Neuronal stem cell (in vitro differentiated cells): ENCODE data around the gene KLRK1.
"Not testable (repeated sequence)": the region's sequence is repeated elsewhere in the genome, so short reads cannot be mapped to it uniquely, and the experiment has no call there.

Experiments used
- DNase-seq: peaks from one replicate; pipeline ENCODE4 v3.0.0-alpha.2; 2013; ENCODE audit warnings: low spot score
- H2AFZ ChIP-seq: one replicate; pipeline ENCODE4 v1.6.1; 2013; ENCODE audit warnings: mild to moderate bottlenecking, low read length, inconsistent platforms
- H2AK5ac ChIP-seq: 2 replicates; pipeline ENCODE4 v1.6.1; 2013; ENCODE audit warnings: low read depth, mild to moderate bottlenecking, inconsistent platforms, low read length, moderate library complexity, mixed read lengths
- H2BK120ac ChIP-seq: 2 replicates; pipeline ENCODE4 v1.6.1; 2013; ENCODE audit warnings: low read depth, mild to moderate bottlenecking, inconsistent platforms, low read length, moderate library complexity, mixed read lengths
- H2BK12ac ChIP-seq: one replicate; pipeline ENCODE4 v1.6.1; 2013; ENCODE audit warnings: low read length, inconsistent platforms
- H2BK15ac ChIP-seq: 2 replicates; pipeline ENCODE4 v1.6.1; 2013; ENCODE audit warnings: mild to moderate bottlenecking, low read length, inconsistent platforms, mixed read lengths
- H2BK5ac ChIP-seq: one replicate; pipeline ENCODE4 v1.6.1; 2013; ENCODE audit warnings: inconsistent platforms, mild to moderate bottlenecking, low read length, moderate library complexity
- H3K14ac ChIP-seq: one replicate; pipeline ENCODE4 v1.6.1; 2013; ENCODE audit warnings: low read length, inconsistent platforms
- H3K18ac ChIP-seq: 2 replicates; pipeline ENCODE4 v1.6.1; 2013; ENCODE audit warnings: low read length, inconsistent platforms
- H3K23ac ChIP-seq: 2 replicates; pipeline ENCODE4 v1.6.1; 2013; ENCODE audit warnings: low read depth, mild to moderate bottlenecking, mixed read lengths, low read length, inconsistent platforms; ENCODE audit not compliant: poor library complexity
- H3K27ac ChIP-seq: replicated peaks from 3 replicates; pipeline ENCODE4 v1.5.1; 2013; ENCODE audit warnings: low read length, inconsistent platforms
- H3K27me3 ChIP-seq, 3 experiments: 2 replicates each; pipeline ENCODE4 v1.6.1; 2013; ENCODE audit warnings: low read length in 3 of 3, mild to moderate bottlenecking in 2 of 3, inconsistent platforms in 1 of 3, low read depth in 1 of 3, mixed read lengths in 1 of 3, moderate library complexity in 1 of 3; ENCODE audit not compliant: control insufficient read depth in 3 of 3, insufficient read depth in 3 of 3
- H3K36me3 ChIP-seq, 2 donors: replicated peaks in 1 of 2; 2 replicates each; pipeline ENCODE4 v1.6.1; 2013; ENCODE audit warnings: low read length in 2 of 2; ENCODE audit not compliant: control insufficient read depth in 2 of 2, insufficient read depth in 2 of 2
- H3K4ac ChIP-seq: 2 replicates; pipeline ENCODE4 v1.6.1; 2013; ENCODE audit warnings: inconsistent platforms, mild to moderate bottlenecking, low read length, moderate library complexity
- H3K4me1 ChIP-seq, 2 donors: 1 replicate in 1 of 2; 2 replicates in 1 of 2; pipeline ENCODE4 v1.6.1; 2013; ENCODE audit warnings: low read length in 2 of 2, low read depth in 1 of 2; ENCODE audit not compliant: control insufficient read depth in 2 of 2, insufficient read depth in 1 of 2
- H3K4me2 ChIP-seq: one replicate; pipeline ENCODE4 v1.6.1; 2013; ENCODE audit warnings: mild to moderate bottlenecking, low read length, inconsistent platforms; ENCODE audit not compliant: insufficient read depth, poor library complexity, severe bottlenecking
- H3K4me3 ChIP-seq, 2 donors: 2 replicates each; pipeline ENCODE4 v1.5.1; 2013; ENCODE audit warnings: low read length in 2 of 2, mild to moderate bottlenecking in 2 of 2, inconsistent platforms in 1 of 2, moderate library complexity in 1 of 2
- H3K79me1 ChIP-seq: one replicate; pipeline ENCODE4 v1.6.1; 2013; ENCODE audit warnings: low read depth, mild to moderate bottlenecking, inconsistent platforms, low read length, moderate library complexity
- H3K9ac ChIP-seq: one replicate; pipeline ENCODE4 v1.6.1; 2013; ENCODE audit warnings: mild to moderate bottlenecking, low read depth, low read length, inconsistent platforms; ENCODE audit not compliant: poor library complexity
- H3K9me3 ChIP-seq, 2 donors: replicated peaks in 1 of 2; 2 replicates each; pipeline versions ENCODE3 to v1.6.1; 2013; ENCODE audit warnings: low read length in 2 of 2, mild to moderate bottlenecking in 2 of 2, inconsistent platforms in 1 of 2, low read depth in 1 of 2, mixed read lengths in 1 of 2, moderate library complexity in 1 of 2; ENCODE audit not compliant: control insufficient read depth in 2 of 2, insufficient read depth in 1 of 2
- H4K8ac ChIP-seq: one replicate; pipeline ENCODE4 v1.6.1; 2013; ENCODE audit warnings: low read depth, mild to moderate bottlenecking, inconsistent platforms, low read length, moderate library complexity
- H4K91ac ChIP-seq: one replicate; pipeline ENCODE4 v1.6.1; 2013; ENCODE audit warnings: low read length, low read depth, mild to moderate bottlenecking, inconsistent platforms; ENCODE audit not compliant: poor library complexity
- WGBS, 2 donors: extraction: QIAGEN DNeasy Blood & Tissue Kit; methylation state at CpG; one replicate each; pipeline ENCODE4 v1.1.7; 2013; ENCODE audit warnings: missing lambda C conversion rate in 2 of 2, mixed read lengths in 1 of 2; ENCODE audit not compliant: insufficient read length in 2 of 2, insufficient replicate concordance in 1 of 2; ENCODE audit errors: extremely low coverage in 2 of 2; 5-methylcytosine and 5-hydroxymethylcytosine counted together

KLRK1 gene

GRCh38 chr12:10354071-10354470 is 35.8 kb downstream of the KLRK1 start:
- no peak overlapping the region for H2BK5ac ChIP-seq
- no peak overlapping the region for H2BK12ac ChIP-seq
- H3K23ac ChIP-seq, result no peak overlapping the region
- H3K4me2 ChIP-seq, result no peak overlapping the region
- H3K4ac ChIP-seq, result no peak overlapping the region
- H3K9me3 ChIP-seq, result no peaks in the 10 kb centered on the region
- no CpG with 5 or more reads among the region's 4 CpGs for WGBS, 2 donors
- no peak overlapping the region for H2BK15ac ChIP-seq
- no peak overlapping the region for H2BK120ac ChIP-seq
- no peaks in the 10 kb centered on the region for H3K36me3 ChIP-seq
- DNase-seq, result no peak
- H3K79me1 ChIP-seq, result no peaks in the 10 kb centered on the region
- H2AK5ac ChIP-seq, result no peak overlapping the region
- H3K14ac ChIP-seq, result no peak overlapping the region
- H3K4me1 ChIP-seq, result peaks cover 0 to 3% of the 10 kb centered on the region in 2 donors
- H2AFZ ChIP-seq, result peak overlapping the region; percentile 29
- H3K27me3 ChIP-seq, result no peaks in the 10 kb centered on the region
- H3K9ac ChIP-seq, result no peak overlapping the region
- no peak overlapping the region for H4K91ac ChIP-seq
- no peak overlapping the region for H3K18ac ChIP-seq
- no peak overlapping the region for H3K27ac ChIP-seq
- no peak overlapping the region for H4K8ac ChIP-seq
- no peak overlapping the region for H3K4me3 ChIP-seq

- not testable (repeated sequence) for H3K79me1 ChIP-seq, H2AFZ ChIP-seq, H3K4me3 ChIP-seq, H3K4me1 ChIP-seq, H3K23ac ChIP-seq, H2BK120ac ChIP-seq, H2AK5ac ChIP-seq, H2BK5ac ChIP-seq, H3K9ac ChIP-seq, H4K91ac ChIP-seq, H2BK15ac ChIP-seq, H3K4ac ChIP-seq, H3K14ac ChIP-seq, H3K9me3 ChIP-seq, H2BK12ac ChIP-seq, H4K8ac ChIP-seq, H3K4me2 ChIP-seq, H3K18ac ChIP-seq, H3K27ac ChIP-seq, H3K36me3 ChIP-seq, H3K27me3 ChIP-seq, DNase-seq
- WGBS, 2 donors, result no CpG with 5 or more reads among the region's 3 CpGs
Measured at GRCh38 chr12:10351457-10351856, 38.4 kb downstream of the KLRK1 start.

- Histone ChIP-seq H3K18ac (no peak overlapping the region), H3K4me1 (no peaks in the 10 kb centered on the region), H2BK12ac (no peak overlapping the region), H3K4ac (no peak overlapping the region), H3K23ac (no peak overlapping the region), H3K27me3 (no peaks in the 10 kb centered on the region), H3K4me3 (no peak overlapping the region), H3K4me2 (no peak overlapping the region), H4K91ac (no peak overlapping the region), H4K8ac (no peak overlapping the region), H2BK5ac (no peak overlapping the region), H3K79me1 (no peaks in the 10 kb centered on the region), H2BK120ac (no peak overlapping the region), H2AK5ac (no peak overlapping the region), H2BK15ac (no peak overlapping the region), H3K9ac (no peak overlapping the region), H3K14ac (no peak overlapping the region), H3K27ac (no peak overlapping the region), H2AFZ (no peak overlapping the region), H3K36me3 (no peaks in the 10 kb centered on the region), H3K9me3 (no peaks in the 10 kb centered on the region)
- WGBS, 2 donors, result no CpG with 5 or more reads among the region's 1 CpG
- DNase-seq, result no peak
Measured at GRCh38 chr12:10341892-10342509, 47.8 kb downstream of the KLRK1 start.

- H3K4ac ChIP-seq, H3K18ac ChIP-seq, H4K8ac ChIP-seq, H2BK5ac ChIP-seq, DNase-seq, H3K4me2 ChIP-seq, H2AFZ ChIP-seq, H3K9ac ChIP-seq, H2BK15ac ChIP-seq, H3K27ac ChIP-seq, H2BK120ac ChIP-seq, H4K91ac ChIP-seq, H3K23ac ChIP-seq, H3K9me3 ChIP-seq, H3K79me1 ChIP-seq, H2AK5ac ChIP-seq, H3K4me1 ChIP-seq, H3K27me3 ChIP-seq, H3K14ac ChIP-seq, H2BK12ac ChIP-seq, H3K36me3 ChIP-seq, H3K4me3 ChIP-seq: not testable (repeated sequence)
- no CpG with 5 or more reads among the region's 2 CpGs for WGBS, 2 donors
Measured at GRCh38 chr12:10340946-10341345, 48.9 kb downstream of the KLRK1 start.
